HCT116 (cell line): ENCODE results near the gene FAM204A. TPM values are rescaled to one million over a fixed set of nuclear protein-coding genes. Genes with fewer than 3 reads are reported as not detected.

ENCODE experiments used
- ATAC-seq: fragments of 200-7000 bp; cut with Tn5 transposase; 2 replicates; pipeline ENCODE4 v1.9.1; 2020; ENCODE audit warnings: mild to moderate bottlenecking, moderate library complexity
- BruUV-seq: library from RNA; stranded (reverse); fragments of 400-500 nt; replicated peaks from 2 replicates; lab custom pipeline; 2021; lab: Mats Ljungman, UMichigan
- CTCF ChIA-PET: fragments of 300-600 bp; sonication (Branson Sonifier 250); formaldehyde crosslinking; loops from one replicate; lab custom pipeline; 2021; ENCODE audit warnings: antibody characterized with exemption; lab: Charles Lee
- POLR2A ChIA-PET: fragments of 300-600, 350-600 bp; sonication (Branson Sonifier 250); formaldehyde crosslinking; loops from one replicate; lab custom pipeline; 2021; ENCODE audit warnings: antibody characterized with exemption; lab: Charles Lee
- RAD21 ChIA-PET, 2 experiments: fragments of 300-600 bp; sonication (Branson Sonifier 250); formaldehyde crosslinking; loops; one replicate each; lab custom pipeline; 2023; ENCODE audit warnings: low total read pairs in 2 of 2; ENCODE audit not compliant: uncharacterized antibody in 2 of 2, unreplicated experiment in 2 of 2, low non-redundant PET in 1 of 2; lab: Charles Lee
- DNase-seq: peaks from one replicate; pipeline ENCODE4 v3.0.0-alpha.2; 2010; ENCODE audit warnings: low read depth, low spot score
- H2AFZ ChIP-seq: fragments of 200-600 bp; shearing (Covaris generic), sonication (generic); 2 replicates; pipeline ENCODE4 v1.6.1; 2017; ENCODE audit warnings: low read depth, mixed run types, mixed read lengths, antibody characterized with exemption, low read length; ENCODE audit not compliant: poor library complexity, severe bottlenecking
- H3K27ac ChIP-seq: 2 replicates; pipeline ENCODE4 v1.5.1; 2012; ENCODE audit warnings: low read depth, low read length
- H3K27me3 ChIP-seq: fragments of 200-600 bp; sonication (generic); 2 replicates; pipeline ENCODE4 v1.6.1; 2016; ENCODE audit warnings: mixed run types, low read length, mixed read lengths; ENCODE audit not compliant: insufficient read depth
- H3K36me3 ChIP-seq, 2 experiments: fragments of 200-500 bp in 1 of 2; fragments of 200-600 bp in 1 of 2; sonication (Bioruptor generic) in 1 of 2; sonication (generic) in 1 of 2; 2 replicates each; pipeline versions ENCODE4 v1.5.1 to v1.6.1; 2014 to 2016; ENCODE audit warnings: low read length in 2 of 2, inconsistent platforms in 1 of 2, mixed read lengths in 1 of 2, mixed run types in 1 of 2; ENCODE audit not compliant: insufficient read depth in 2 of 2, control insufficient read depth in 1 of 2
- H3K4me1 ChIP-seq, 2 experiments: fragments of 200-600 bp in 1 of 2; sonication (generic) in 1 of 2; 2 replicates each; pipeline versions ENCODE4 v1.5.1 to v1.6.1; 2012 to 2017; ENCODE audit warnings: low read length in 2 of 2, inconsistent platforms in 1 of 2, mild to moderate bottlenecking in 1 of 2, mixed read lengths in 1 of 2, mixed run types in 1 of 2, moderate library complexity in 1 of 2; ENCODE audit not compliant: insufficient read depth in 2 of 2, control insufficient read depth in 1 of 2
- H3K4me2 ChIP-seq: fragments of 200-600 bp; sonication (generic); 2 replicates; pipeline ENCODE4 v1.6.1; 2017; ENCODE audit warnings: mixed run types, low read length, mixed read lengths
- H3K4me3 ChIP-seq, 2 experiments: fragments of 200-600 bp in 1 of 2; sonication (generic) in 1 of 2; replicated peaks in 1 of 2; 2 replicates each; pipeline ENCODE4 v1.5.1; 2011 to 2016; ENCODE audit warnings: low read length in 2 of 2, control low read depth in 1 of 2, low read depth in 1 of 2, mild to moderate bottlenecking in 1 of 2, mixed read lengths in 1 of 2, mixed run types in 1 of 2
- H3K79me2 ChIP-seq: fragments of 200-600 bp; sonication (generic); 2 replicates; pipeline ENCODE4 v1.6.1; 2017; ENCODE audit warnings: mild to moderate bottlenecking, mixed run types, low read length, moderate library complexity, mixed read lengths; ENCODE audit not compliant: insufficient read depth
- H3K9ac ChIP-seq: fragments of 200-600 bp; sonication (generic); 2 replicates; pipeline ENCODE4 v1.6.1; 2016; ENCODE audit warnings: low read length, mixed read lengths
- H3K9me2 ChIP-seq: fragments of 200-600 bp; sonication (generic), shearing (Covaris generic); 2 replicates; pipeline ENCODE4 v1.6.1; 2017; ENCODE audit warnings: mixed run types, mild to moderate bottlenecking, moderate library complexity; ENCODE audit not compliant: insufficient read depth
- H3K9me3 ChIP-seq, 2 experiments: fragments of 200-500 bp in 1 of 2; fragments of 200-600 bp in 1 of 2; sonication (Bioruptor generic) in 1 of 2; sonication (generic) in 1 of 2; 2 replicates each; pipeline ENCODE4 v1.6.1; 2014 to 2017; ENCODE audit warnings: low read length in 2 of 2, mixed read lengths in 2 of 2, inconsistent platforms in 1 of 2, low read depth in 1 of 2, mild to moderate bottlenecking in 1 of 2, mixed run types in 1 of 2, moderate library complexity in 1 of 2; ENCODE audit not compliant: control insufficient read depth in 1 of 2, insufficient read depth in 1 of 2
- H4K20me1 ChIP-seq: fragments of 200-600 bp; sonication (generic), shearing (Covaris generic); 2 replicates; pipeline ENCODE4 v1.6.1; 2017; ENCODE audit warnings: mixed run types, mild to moderate bottlenecking, moderate library complexity; ENCODE audit not compliant: insufficient read depth
- CBX3 ChIP-seq: IDR thresholded peaks from 2 replicates; pipeline ENCODE4 v1.6.1; 2012; ENCODE audit warnings: low read depth
- CEBPB ChIP-seq: IDR thresholded peaks from 2 replicates; pipeline ENCODE4 v1.6.1; 2012; ENCODE audit warnings: low read depth
- ELF1 ChIP-seq: IDR thresholded peaks from 2 replicates; pipeline ENCODE4 v1.6.1; 2012; ENCODE audit warnings: low read depth, borderline replicate concordance
- EZH2 ChIP-seq: fragments of 200-600 bp; sonication (generic); IDR thresholded peaks from 2 replicates; pipeline ENCODE4 v1.6.1; 2017; ENCODE audit warnings: antibody characterized with exemption, mixed run types
- EZH2phosphoT487 ChIP-seq: fragments of 200-600 bp; IDR thresholded peaks from 2 replicates; pipeline ENCODE4 v1.6.1; 2018; ENCODE audit warnings: antibody characterized with exemption, borderline replicate concordance
- FOSL1 ChIP-seq: IDR thresholded peaks from 2 replicates; pipeline ENCODE4 v1.6.1; 2012; ENCODE audit warnings: low read depth
- JUND ChIP-seq: IDR thresholded peaks from 2 replicates; pipeline ENCODE4 v1.6.1; 2012
- POLR2AphosphoS5 ChIP-seq: IDR thresholded peaks from 2 replicates; pipeline ENCODE4 v1.6.1; 2011; ENCODE audit warnings: mild to moderate bottlenecking, low read depth, low read length, moderate library complexity
- SRF ChIP-seq: IDR thresholded peaks from 2 replicates; pipeline ENCODE4 v1.6.1; 2012; ENCODE audit warnings: low read depth
- TCF7L2 ChIP-seq: IDR thresholded peaks from 2 replicates; pipeline ENCODE4 v1.7.0; 2011; ENCODE audit warnings: borderline replicate concordance, inconsistent platforms; ENCODE audit not compliant: insufficient read depth, insufficient read length; ENCODE audit errors: extremely low read depth
- YY1 ChIP-seq: IDR thresholded peaks from 2 replicates; pipeline ENCODE4 v1.6.1; 2011; ENCODE audit warnings: low read length, low read depth, moderate library complexity, mild to moderate bottlenecking; ENCODE audit not compliant: insufficient replicate concordance; ENCODE audit errors: extremely low read depth
- ZFX ChIP-seq: fragments of 450-650 bp; IDR thresholded peaks from 2 replicates; pipeline ENCODE4 v1.6.1; 2017
- ZNF274 ChIP-seq: fragments of 200-500 bp; sonication (Bioruptor generic); IDR thresholded peaks from 2 replicates; pipeline ENCODE4 v1.6.1; 2014; ENCODE audit warnings: mild to moderate bottlenecking, low read depth, low read length, inconsistent platforms
- intact Hi-C: fragments of 100-400 bp; cut with micrococcal nuclease; formaldehyde crosslinking; loops from 2 replicates; pipeline ENCODE4 v1.10.0; 2022
- total RNA-seq: library from RNA; stranded (reverse); gene quantifications from one replicate; pipeline ENCODE4 v1.2.1, GENCODE V29; 2021; ENCODE audit not compliant: unreplicated experiment
- TF ChIP-seq, protein P1 (sequence below): IDR thresholded peaks from 2 replicates; pipeline ENCODE4 v1.6.1; 2012
- TF ChIP-seq, protein P2 (sequence below): IDR thresholded peaks from 2 replicates; pipeline ENCODE4 v1.6.1; 2012
- TF ChIP-seq, protein P3 (sequence below): IDR thresholded peaks from 2 replicates; pipeline ENCODE4 v1.6.1; 2012; ENCODE audit warnings: low read depth

FAM204A gene
- total RNA-seq, 1 experiment from 2014 or later = 79.5 TPM

DNA sequence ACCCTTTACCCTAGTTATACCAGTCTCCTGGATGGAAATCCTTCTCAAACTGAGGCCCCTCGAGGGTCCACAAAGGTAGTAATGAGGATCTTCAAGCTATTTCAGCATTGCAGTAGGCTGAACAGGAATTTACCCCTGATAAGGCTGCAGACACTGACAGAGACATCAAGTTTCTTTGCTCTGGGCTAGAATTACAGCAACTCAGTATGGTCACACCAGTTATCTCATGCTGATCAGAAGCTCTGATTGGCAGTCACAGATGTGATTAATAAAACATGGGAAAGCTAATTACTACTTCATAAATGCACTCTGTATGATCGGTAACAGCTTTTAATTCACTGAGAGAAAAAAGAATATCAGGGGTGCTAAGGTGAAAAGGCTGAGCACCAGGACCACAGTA, 30.6 kb downstream of the FAM204A start:
- H3K4me2 ChIP-seq = no peak overlapping the region
- ChIA-PET RAD21 (no interaction called here), POLR2A (no interaction called here), CTCF (interaction anchor here (1.0 kb wide), 1 partner anchor 148 kb away, joined by 3 read pairs; no protein-coding TSS in a partner anchor)
- H3K36me3 ChIP-seq = peaks cover 0 to 5% of the 10 kb centered on the region in 2 experiments; a peak in 3 of 4 replicates
- intact Hi-C loops = no loop called here
- H3K27me3 ChIP-seq = no peaks in the 10 kb centered on the region
- DNase-seq = no peak
- no peak overlapping the region for H2AFZ ChIP-seq
- no peak for TF ChIP-seq EZH2phosphoT487
- TF ChIP-seq ZNF274 = no peak
- TF ChIP-seq CEBPB = no peak
- no peak for TF ChIP-seq TCF7L2
- no peak for TF ChIP-seq EZH2
- TF ChIP-seq, protein P1, sequence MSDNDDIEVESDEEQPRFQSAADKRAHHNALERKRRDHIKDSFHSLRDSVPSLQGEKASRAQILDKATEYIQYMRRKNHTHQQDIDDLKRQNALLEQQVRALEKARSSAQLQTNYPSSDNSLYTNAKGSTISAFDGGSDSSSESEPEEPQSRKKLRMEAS = no peak
- TF ChIP-seq SRF = no peak
- no peak for TF ChIP-seq POLR2AphosphoS5
- TF ChIP-seq CBX3 = no peak
- no peak for TF ChIP-seq JUND
- TF ChIP-seq, protein P2, sequence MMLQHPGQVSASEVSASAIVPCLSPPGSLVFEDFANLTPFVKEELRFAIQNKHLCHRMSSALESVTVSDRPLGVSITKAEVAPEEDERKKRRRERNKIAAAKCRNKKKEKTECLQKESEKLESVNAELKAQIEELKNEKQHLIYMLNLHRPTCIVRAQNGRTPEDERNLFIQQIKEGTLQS = no peak
- BruUV-seq = no TSS peak
- H3K4me3 ChIP-seq = no peak overlapping the region
- H3K9me2 ChIP-seq = no peaks in the 10 kb centered on the region
- no peak overlapping the region for H3K27ac ChIP-seq
- no peak for ATAC-seq
- no peaks in the 10 kb centered on the region for H3K79me2 ChIP-seq
- H3K9me3 ChIP-seq = no peaks in the 10 kb centered on the region
- H3K4me1 ChIP-seq = no peaks in the 10 kb centered on the region
- no peaks in the 10 kb centered on the region for H4K20me1 ChIP-seq
- H3K9ac ChIP-seq = no peak overlapping the region

DNA sequence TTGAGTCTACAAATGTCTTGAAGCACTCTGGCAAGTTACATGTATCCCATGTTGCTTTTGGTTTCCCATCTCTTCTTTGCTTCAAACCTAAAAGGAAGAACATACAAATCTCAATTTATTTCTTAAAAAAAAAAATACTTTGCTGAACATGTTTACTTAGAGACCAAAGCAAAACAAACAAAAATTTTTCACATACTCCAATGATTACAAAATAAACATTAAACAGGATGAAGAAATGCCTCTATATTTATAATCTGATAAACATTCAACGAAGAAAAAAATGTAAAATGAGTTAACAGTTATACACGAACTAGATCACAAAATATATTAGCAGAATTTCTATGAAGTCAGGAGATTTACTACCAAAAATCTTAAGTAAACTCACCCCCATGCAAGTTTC, 31.3 kb downstream of the FAM204A start:
- POLR2A ChIA-PET = interaction anchor here (0.7 kb wide), 1 partner anchor 603 kb away, joined by 3 read pairs; no protein-coding TSS in a partner anchor
- ATAC-seq (no peak), DNase-seq (no peak)
- no peak overlapping the region for H3K27ac ChIP-seq
- H3K4me3 ChIP-seq = no peak overlapping the region
- H3K9ac ChIP-seq = no peak overlapping the region
- H3K36me3 ChIP-seq = peaks cover 2 to 5% of the 10 kb centered on the region in 2 experiments; a peak in 3 of 4 replicates
- CTCF ChIA-PET = interaction anchor here (1.0 kb wide), 1 partner anchor 148 kb away, joined by 3 read pairs; no protein-coding TSS in a partner anchor
- H2AFZ ChIP-seq = no peak overlapping the region
- H3K4me1 ChIP-seq = no peaks in the 10 kb centered on the region
- BruUV-seq = no TSS peak
- no peaks in the 10 kb centered on the region for H3K9me3 ChIP-seq
- no peaks in the 10 kb centered on the region for H3K9me2 ChIP-seq
- RAD21 ChIA-PET = no interaction called here
- TF ChIP-seq ELF1 = no peak
- TF ChIP-seq ZFX = no peak
- no peak for TF ChIP-seq CBX3
- TF ChIP-seq, protein P3, sequence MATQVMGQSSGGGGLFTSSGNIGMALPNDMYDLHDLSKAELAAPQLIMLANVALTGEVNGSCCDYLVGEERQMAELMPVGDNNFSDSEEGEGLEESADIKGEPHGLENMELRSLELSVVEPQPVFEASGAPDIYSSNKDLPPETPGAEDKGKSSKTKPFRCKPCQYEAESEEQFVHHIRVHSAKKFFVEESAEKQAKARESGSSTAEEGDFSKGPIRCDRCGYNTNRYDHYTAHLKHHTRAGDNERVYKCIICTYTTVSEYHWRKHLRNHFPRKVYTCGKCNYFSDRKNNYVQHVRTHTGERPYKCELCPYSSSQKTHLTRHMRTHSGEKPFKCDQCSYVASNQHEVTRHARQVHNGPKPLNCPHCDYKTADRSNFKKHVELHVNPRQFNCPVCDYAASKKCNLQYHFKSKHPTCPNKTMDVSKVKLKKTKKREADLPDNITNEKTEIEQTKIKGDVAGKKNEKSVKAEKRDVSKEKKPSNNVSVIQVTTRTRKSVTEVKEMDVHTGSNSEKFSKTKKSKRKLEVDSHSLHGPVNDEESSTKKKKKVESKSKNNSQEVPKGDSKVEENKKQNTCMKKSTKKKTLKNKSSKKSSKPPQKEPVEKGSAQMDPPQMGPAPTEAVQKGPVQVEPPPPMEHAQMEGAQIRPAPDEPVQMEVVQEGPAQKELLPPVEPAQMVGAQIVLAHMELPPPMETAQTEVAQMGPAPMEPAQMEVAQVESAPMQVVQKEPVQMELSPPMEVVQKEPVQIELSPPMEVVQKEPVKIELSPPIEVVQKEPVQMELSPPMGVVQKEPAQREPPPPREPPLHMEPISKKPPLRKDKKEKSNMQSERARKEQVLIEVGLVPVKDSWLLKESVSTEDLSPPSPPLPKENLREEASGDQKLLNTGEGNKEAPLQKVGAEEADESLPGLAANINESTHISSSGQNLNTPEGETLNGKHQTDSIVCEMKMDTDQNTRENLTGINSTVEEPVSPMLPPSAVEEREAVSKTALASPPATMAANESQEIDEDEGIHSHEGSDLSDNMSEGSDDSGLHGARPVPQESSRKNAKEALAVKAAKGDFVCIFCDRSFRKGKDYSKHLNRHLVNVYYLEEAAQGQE = no peak
- TF ChIP-seq, protein P1 = no peak
- TF ChIP-seq EZH2 = no peak
- no peak for TF ChIP-seq SRF
- no peak for TF ChIP-seq FOSL1
- TF ChIP-seq POLR2AphosphoS5 = no peak
- TF ChIP-seq, protein P2 = no peak
- TF ChIP-seq YY1 = no peak
- H3K79me2 ChIP-seq = no peaks in the 10 kb centered on the region
- intact Hi-C loops = no loop called here
- H3K27me3 ChIP-seq = no peaks in the 10 kb centered on the region
- no peaks in the 10 kb centered on the region for H4K20me1 ChIP-seq
- H3K4me2 ChIP-seq = no peak overlapping the region
